Tongue (tissue), 2 donors: ENCODE measurements around the gene EPC2. TPM values are rescaled to one million over a fixed set of nuclear protein-coding genes. Genes with fewer than 3 reads are reported as not detected.
"Not testable (repeated sequence)": the region's sequence is repeated elsewhere in the genome, so short reads cannot be mapped to it uniquely, and the experiment has no call there.

Source experiments
- DNase-seq: peaks from one replicate; pipeline ENCODE4 v3.0.0-alpha.2; 2015
- total RNA-seq: library from RNA; depleted of rRNA; stranded (reverse); fragments of >200 nt; gene quantifications from one replicate; pipeline ENCODE4 v1.2.3, GENCODE V29; 2014

The EPC2 gene
- total RNA-seq, 1 donor from 2014 or later, result 45.2 TPM

DNA sequence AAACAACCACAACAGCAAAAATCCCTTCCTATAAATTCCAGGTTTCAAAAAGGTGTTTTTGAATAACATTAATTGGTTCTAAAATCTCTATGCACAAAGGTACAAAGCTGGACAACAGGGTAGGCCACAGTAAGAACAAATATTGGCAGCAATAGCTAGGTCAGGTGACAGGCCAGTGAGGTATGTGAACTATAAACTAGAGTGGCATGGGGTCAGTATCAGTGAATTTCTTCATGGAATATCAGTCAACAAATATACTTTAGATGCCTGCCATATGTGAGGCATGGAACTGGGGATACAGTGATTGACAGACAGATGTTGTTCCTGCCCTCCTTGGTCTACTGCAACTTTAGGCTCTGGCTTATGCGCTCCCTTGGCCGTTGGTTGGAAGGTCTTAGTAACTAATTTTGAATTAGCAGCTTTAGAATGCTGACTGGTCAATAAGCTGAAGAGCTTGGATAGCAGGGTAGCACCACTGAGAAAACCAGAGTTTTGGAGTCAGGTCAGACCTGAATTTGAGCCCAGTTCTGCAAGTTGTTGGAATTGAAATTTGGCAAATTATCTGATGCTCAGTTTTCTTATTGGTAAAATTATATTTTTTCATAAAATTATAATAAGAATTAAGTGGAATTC lies 2.3 kb upstream of the EPC2 start:
- DNase-seq, result no peak

DNA sequence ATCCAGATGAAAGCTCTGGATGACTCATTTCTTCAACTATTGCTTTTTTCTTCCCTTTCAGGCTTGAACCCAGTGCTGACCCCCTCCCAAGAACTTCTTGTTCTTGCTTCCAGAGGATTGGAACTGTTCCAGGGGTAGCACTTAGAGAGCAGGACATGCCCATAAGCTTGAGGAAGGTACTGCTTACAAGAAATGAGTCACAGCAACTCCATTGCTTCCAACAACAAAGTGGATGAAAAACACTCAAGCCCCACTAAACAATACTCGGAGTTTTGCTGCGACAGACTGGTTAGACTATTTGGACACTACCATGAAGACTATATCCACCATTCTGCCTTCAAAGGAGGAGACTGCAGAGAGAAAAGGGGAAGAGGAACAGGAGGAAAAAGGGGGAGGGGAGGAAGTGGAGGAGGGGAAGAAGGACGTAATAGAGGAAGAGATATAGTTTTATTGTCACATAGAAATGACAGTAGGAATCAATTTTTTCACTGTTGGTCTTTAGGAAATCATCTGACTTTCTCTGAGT lies 1.6 kb upstream of the EPC2 start:
- no peak for DNase-seq

DNA sequence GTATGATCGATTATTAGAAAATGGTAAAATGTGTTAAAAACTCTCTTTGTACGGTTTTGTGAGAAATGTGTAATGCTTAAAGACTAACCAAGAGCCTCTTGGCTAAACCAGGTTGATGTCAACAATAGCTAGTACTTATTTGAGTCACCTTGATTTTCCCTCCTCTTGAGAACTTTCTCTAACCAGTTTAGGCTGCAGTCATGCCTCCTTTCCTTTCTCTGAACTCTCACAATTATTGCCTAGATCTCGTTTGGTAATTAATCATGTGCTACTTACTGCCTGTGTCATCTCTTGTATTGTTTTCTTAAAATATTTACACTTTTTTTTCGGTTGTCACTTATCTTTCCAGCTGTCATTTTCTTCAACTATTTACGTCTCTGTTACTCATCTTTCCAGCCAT lies 1.1 kb upstream of the EPC2 start:
- no peak for DNase-seq

DNA sequence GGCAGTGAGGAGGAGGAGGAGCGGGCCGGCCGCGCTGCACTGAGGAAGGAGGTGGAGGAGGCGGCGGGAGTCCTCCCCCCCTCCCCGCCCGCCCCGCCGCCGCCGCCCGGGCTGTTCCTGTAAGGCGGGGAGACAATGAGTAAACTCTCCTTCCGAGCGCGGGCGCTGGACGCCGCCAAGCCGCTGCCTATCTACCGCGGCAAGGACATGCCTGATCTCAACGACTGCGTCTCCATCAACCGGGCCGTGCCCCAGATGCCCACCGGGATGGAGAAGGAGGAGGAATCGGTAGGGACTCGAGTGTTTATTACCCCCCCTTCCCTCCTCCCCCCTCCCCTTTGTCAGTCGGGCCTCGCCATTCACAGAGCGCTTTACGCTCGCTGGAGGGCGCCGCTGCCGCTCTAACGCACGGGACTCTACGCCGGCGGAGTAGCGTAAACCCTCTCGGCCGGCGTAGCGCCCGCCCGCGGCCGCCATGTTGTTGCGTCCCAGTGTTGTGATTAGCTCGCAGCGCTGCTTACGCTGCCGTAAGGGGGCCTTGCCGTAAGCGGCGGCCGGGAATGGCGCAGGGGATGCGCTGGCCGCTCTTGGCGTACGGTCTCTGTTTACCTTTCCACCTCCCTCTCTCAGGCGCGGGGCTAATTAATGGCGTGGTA lies 460 bp downstream of the EPC2 start:
- peak; percentile 98 for DNase-seq

DNA sequence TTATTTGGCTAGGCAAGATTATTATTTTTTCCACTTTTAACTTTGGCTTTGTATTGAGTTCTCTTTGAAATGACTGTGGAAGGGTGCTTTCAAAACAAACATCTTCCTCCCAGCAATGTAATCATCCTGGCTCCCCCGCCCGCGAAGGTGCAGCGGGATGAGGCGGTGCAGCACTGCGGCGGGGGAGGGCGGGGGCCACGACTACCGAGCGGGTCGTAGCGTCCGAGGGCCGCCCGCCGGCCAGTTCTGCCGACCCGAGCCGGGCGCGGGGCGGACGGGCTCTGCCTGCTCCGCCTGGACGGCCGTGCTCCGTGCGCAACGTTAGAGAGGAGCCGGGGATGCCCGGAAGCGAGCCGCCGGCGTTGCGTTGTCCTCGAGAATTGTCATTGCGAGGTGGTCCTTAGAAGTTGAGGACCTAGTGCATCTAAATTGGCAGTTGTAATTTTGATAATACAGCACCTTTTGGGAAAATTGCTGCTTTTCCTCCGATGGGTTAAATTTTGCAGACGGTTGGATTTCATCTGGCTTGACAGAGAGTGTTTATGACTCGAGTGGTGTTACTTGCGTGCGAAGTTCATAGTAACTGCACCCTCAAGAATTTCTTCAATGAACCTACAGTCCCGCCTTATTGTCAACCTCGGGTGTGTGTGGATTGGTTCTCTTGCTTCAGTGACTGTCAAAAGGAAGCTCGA lies 1.1 kb downstream of the EPC2 start:
- DNase-seq, result peak; percentile 77

DNA sequence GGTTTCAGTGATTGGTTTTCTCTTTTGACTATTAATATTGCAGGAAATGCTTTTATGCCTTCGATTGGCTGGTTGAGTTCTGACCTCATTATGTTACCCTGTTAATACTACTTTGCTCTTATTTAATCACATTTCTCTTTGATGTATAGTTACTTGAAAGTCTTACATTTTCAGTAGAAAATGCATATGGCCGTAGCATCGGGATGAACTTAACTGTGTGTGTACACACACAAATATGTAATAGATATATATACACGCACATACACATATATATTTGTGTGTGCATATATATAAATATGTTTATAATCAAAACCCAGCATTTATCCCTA lies 1.6 kb downstream of the EPC2 start:
- DNase-seq, result no peak

DNA sequence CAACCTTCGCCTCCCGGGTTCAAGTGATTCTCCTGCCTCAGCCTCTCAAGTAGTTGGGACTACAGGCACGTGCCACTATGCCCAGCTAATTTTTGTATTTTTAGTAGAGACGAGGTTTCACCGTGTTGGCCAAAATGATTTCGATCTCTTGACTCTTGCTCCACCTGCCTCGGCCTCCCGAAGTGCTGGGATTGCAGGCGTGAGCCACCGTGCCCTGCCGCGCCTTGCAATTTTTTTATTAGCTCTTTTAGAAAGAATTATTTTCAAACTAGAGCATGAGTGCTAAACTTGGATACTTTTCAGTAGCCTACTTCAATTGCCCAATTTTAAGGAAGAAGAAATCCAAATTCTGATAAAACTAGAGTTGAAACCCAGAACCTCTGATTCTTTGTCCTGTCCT lies 3.2 kb downstream of the EPC2 start:
- DNase-seq, result not testable (repeated sequence)

DNA sequence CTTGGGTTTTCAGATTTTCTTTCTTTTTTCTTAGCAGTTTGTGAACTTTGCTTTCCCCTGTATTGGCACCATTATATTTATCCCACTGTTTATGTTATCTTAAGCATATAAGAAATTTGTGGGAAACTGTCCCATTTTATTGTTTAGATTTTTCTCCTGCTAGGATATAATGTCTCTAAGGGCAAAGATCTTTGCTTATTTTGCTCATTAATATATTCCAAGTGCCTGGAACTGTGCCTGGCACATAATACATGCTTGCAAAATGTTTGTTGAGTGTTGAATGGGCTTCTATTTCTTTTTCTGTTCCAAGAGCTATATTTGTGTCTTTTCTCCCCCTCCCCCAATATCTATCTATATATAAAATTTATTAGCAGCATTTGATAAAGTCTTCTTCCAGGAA lies 5.4 kb downstream of the EPC2 start:
- DNase-seq, result no peak

DNA sequence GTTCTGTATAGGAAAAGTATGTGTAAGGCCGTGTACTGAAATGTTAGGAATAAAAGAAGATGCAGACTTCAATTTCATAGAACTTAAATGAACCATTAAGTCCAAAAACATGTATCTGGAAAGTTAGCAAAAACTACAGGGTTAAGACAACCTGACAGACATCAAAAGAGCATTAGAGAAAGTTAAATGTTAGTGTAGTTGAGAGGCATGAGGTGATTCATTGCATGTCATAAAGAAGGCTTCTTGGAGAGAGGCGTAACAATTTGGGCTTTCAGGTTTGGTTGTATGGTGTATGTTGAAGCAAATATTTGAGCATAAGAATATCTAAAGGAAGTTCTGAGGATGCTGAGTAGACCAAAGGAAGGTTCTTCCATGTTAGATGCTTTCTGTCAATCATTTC lies 6.3 kb downstream of the EPC2 start:
- no peak for DNase-seq

DNA sequence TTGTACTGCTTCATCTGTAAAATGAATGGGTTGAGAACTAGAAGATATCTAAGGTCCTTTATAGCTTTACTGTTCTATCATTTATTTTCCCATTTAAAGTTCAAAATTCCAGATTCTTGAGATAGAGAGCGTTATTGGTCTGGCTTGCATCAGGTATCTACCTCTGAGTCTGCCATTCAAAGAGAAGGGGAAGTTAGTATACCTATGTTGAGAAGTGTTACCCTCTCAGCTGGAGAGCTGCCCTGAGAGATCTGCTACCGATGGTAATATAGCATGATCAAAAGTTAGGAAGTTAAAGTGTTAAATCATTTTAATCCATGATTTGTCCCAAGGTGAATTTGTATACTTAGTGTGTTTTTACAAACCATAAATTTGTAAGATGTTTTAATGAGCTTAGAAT lies 7.4 kb downstream of the EPC2 start:
- DNase-seq, result no peak

DNA sequence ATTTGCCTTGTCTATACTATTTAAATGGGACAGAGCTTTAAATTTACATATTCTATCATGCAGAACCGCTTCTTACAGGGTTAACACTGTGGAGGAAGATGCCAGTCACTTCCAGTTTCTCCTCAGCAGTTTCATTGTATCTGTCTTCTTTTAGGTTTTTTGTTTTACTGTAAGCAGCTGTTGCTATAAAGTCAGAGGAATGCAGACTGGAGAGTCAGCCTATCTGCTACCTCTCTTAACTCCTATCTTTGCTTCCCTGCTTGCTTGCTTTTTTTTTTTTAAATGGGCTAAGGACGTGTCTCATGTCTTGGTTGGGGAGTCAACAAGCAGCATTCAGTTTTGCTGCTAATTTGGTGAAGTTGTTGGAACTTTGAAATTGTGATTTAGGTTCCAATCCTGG lies 8.9 kb downstream of the EPC2 start:
- peak; percentile 16 for DNase-seq

DNA sequence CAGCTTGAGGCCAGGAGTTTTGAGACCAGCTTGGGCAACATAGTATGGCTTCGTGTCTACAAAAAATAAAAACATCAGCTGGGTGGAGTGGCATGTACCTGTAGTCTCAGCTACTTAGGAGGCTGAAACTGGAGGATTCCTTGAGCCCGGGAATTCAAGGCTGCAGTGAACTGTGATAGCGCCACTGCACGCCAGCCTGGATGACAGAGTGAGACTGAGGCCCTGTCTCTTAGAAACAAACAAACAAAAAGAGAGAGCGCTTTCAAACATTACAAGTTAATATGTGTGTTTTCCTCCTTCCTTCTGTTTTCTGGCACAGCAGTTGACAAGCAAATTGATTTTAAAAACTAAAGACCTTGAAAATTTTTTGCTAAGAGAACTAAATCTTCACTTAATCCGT lies 9.9 kb downstream of the EPC2 start:
- DNase-seq, result no peak

DNA sequence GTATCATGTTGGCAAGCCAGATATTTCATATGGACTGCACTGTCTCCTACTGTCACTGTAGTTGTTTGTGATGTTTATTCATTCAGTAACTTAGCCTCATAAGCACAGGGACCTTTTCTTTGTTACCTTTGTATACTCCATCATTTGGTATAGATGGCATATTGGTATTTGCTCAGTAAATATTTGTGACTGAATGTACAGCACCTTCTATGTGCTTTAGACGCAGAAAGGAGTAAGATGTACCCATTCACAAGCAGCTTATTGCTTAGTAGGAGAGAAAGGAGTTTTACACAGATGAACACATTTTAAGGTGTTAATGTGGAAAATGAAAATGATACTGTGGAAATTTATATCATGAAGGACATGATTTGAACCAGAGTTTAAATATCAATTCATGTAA lies 12.0 kb downstream of the EPC2 start:
- DNase-seq, result no peak

DNA sequence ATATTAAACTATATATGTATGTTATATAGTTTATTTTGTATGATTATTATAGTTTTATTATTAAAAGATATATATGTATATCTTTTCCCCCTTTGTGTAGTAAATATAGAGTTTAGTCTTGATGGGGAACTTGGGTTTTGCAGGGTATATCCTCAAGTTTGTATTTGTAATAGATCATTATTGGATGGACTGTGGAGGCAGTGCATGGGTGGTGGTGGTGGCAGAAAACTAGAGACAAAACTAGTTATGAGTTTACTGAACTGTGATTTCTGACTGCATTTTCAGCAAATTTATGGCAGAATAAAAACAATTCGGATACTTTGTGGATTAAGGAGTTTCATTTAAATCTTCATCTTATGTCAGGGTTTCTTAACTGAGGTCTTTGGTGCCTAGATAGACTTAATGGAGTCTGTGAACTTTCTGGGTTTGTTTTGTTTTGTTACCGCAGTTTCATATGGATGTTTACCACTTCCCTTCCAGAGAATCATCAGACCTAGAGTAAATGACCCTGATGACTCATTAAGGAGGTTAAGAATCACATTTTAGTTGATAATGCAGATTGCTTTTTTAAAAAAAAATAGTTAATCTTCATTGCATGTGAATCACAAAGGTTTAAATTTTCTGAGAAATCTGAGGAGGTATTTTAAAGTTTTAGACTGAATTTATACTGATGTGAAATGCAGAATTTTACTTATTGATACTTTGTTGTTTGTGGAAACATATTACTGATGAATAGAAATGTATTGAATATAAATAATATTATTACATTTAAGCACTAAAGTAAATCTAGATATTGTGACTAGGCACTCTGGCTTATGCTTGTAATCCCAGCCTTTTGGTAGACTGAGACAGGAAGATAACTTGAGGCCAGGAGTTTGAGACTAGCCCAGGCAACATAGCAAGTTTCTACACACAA lies 14.5 kb downstream of the EPC2 start:
- no peak for DNase-seq

DNA sequence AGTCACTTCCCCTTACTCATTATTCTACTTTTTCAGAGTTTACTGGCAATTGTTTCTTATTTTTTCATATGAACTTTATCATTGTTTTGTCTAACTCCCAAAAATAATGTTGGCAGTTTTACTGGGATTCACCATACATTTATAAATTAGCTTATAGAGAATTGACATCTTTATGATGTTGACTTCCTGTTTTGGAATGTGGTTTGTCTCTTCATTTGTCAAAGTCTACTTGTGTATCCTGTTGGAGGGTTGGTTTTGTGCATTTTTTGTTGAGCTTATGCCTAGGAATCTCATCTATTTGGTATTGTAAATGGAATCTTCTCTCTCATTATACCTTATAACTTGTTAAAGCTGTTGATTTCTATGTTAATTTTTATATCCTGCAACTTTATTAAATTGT lies 16.4 kb downstream of the EPC2 start:
- no peak for DNase-seq

DNA sequence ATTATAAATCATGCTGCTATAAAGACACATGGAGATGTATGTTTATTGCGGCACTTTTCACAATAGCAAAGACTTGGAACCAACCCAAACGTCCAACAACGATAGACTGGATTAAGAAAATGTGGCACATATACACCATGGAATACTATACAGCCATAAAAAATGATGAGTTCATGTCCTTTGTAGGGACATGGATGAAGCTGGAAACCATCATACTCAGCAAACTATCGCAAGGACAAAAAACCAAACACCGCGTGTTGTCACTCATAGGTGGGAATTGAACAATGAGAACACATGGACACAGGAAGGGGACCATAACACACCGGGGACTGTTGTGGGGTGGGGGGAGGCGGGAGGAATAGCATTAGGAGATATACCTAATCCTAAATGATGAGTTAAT lies 17.8 kb downstream of the EPC2 start:
- DNase-seq, result not testable (repeated sequence)

DNA sequence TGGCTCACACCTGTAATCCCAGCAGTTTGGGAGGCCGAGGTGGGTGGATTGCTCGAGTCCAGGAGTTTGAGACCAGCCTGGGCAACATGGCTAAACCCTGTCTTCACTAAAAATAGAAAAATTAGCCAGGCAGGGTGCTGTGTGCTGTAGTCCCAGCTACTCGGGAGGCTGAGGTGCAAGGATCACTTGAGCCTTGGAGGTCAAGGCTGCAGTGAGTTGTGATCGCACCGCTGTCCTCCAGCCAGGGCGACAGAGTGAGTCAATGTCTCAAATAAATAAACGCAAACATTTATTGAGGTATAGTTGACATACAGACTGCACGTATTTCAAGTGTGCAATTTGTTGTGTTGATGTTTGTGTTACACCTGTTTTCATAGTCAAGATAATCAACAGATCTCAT lies 19.7 kb downstream of the EPC2 start:
- DNase-seq, result no peak

DNA sequence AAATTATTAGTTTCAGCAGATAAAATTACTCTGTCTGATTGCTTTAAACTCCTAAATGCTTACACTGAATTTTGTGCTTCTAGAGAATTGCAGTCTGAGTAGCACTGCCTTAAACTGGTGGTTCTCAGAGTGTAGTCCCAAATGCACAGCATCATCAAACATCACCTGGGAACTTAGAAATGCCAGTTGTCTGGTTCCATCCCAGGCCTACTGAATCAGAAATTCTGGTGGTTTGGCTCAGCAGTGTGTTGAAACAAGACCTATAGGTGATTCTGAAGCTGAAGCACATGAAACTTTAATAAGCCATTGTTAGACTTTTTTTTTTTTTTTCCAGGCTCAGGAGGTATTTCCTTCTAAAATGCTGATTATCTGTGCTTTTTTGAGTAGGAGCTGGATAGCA lies 22.0 kb downstream of the EPC2 start:
- DNase-seq, result no peak

DNA sequence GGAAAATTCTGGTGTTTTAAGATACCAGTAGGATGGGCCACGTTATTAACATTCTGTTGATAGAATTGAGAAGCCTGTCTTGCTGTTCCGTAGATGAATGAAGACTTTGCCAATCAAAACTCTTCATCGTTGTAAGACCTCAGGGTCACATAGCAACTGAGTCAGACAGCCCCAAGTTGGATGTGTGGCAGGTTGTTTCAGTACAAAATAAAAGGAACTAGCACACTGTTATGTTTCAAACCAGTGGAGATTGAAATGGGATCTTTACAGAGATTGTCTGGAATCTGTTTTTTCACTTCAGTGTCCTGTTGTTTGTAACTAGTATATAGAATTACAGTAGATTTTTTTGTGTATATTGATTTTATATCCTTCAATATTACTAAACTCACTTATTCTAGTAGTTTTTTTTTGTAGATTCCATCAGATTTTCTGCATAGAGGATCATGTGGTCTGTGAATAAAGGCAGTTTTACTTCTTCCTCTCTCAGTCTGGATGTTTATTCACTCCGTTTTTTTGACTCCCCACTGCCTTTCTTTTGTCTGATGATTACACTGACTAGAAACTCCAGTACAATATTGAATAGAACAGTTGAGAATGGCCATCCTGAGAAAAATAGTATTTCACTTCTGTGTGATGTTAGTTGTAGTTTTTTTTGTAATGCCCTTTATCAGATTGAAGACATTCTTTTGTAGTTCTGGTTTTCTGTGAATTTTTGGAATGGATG lies 22.7 kb downstream of the EPC2 start:
- DNase-seq, result no peak

DNA sequence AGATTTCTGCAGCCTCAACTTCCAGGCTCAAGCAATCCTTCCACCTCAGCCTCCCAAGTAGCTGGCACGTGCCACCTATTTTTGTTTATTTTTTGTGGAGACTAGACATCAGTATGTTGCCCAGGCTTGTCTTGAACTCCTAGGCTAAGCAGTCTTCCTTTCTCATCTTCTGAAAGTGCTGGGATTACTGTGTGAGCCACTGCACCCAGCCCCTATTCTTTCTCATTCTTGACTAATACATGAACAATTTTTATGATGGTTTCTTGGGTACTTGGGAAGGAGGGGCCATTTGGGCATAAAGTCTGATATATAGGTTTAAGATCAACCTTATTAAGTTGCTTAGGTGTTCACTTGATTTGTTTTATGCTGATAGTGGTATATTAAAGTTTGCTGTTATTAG lies 26.2 kb downstream of the EPC2 start:
- DNase-seq, result no peak

DNA sequence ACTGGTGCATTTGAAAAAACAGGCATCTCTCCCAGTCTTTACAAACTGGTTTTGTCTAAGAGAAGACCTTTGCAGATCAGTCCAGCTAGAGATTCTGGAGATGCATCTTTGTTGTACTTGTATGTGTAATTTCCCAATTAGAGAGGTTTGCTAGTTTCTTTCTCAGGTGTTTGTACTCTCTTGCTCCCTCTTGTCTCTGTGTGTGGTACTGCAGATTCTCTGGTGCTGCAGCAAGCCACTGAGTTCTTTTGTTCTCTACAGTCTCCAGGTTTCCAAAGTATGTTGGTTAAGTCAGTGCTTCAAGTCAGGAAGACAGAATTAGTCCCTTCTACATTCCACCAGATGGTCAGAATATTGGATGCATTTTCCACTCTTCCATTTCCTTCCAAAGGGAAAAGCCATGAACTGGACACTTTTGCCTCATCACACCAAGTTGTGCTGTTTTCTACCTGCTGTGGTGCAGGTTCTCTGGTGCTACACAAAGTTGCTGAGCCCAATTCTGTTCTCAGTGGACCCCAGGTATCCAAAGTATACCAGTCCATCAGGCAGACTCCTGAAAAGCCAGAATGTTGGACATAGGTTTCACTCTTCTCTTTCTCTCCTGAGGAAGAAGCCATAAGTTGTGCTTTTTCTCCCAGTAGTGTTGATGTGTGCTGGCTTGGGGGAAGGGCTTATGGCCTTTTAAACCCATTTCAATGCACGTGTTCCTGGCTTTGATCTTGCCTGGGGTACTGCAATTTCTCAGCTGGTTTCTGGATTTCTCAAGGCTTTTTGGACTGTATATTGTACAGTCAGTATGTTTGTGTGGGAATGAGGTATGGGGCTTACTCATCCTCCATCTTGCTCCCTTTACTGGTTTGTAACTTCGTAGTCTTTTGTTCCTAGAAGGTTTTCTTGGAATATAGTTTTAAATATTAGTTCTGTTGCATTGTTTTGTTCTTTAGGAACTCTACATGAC lies 29.8 kb downstream of the EPC2 start:
- no peak for DNase-seq
